Globus pallidus (tissue), 1 donor: Measurements from ENCODE around the gene EXOC6B.

ENCODE experiments used
- DNase-seq: peaks from one replicate; pipeline ENCODE4 v3.0.0-alpha.2; 2015; ENCODE audit warnings: low spot score

The EXOC6B gene

GRCh38 chr2:72738096-72738495, 87.7 kb downstream of the EXOC6B start:
- no peak for DNase-seq

GRCh38 chr2:72734432-72734831, 91.4 kb downstream of the EXOC6B start:
- DNase-seq = no peak

GRCh38 chr2:72731116-72731515, 94.7 kb downstream of the EXOC6B start:
- DNase-seq = no peak

- DNase-seq = no peak
Measured at GRCh38 chr2:72727356-72727755, 98.5 kb downstream of the EXOC6B start.

GRCh38 chr2:72723769-72724370, 102.0 kb downstream of the EXOC6B start:
- no peak for DNase-seq

- no peak for DNase-seq
Measured at GRCh38 chr2:72722492-72723070, 103.3 kb downstream of the EXOC6B start.

- no peak for DNase-seq
Measured at GRCh38 chr2:72719416-72719815, 106.4 kb downstream of the EXOC6B start.

GRCh38 chr2:72718876-72719275, 107.0 kb downstream of the EXOC6B start:
- no peak for DNase-seq

- DNase-seq = no peak
Measured at GRCh38 chr2:72716601-72717000, 109.2 kb downstream of the EXOC6B start.

GRCh38 chr2:72713857-72714256, 112.0 kb downstream of the EXOC6B start:
- no peak for DNase-seq

- no peak for DNase-seq
Measured at GRCh38 chr2:72712977-72713376, 112.9 kb downstream of the EXOC6B start.

- DNase-seq = no peak
Measured at GRCh38 chr2:72712304-72712703, 113.5 kb downstream of the EXOC6B start.

- DNase-seq = no peak
Measured at GRCh38 chr2:72710418-72711152, 115.2 kb downstream of the EXOC6B start.

- no peak for DNase-seq
Measured at GRCh38 chr2:72708236-72708635, 117.6 kb downstream of the EXOC6B start.

GRCh38 chr2:72698300-72698699, 127.5 kb downstream of the EXOC6B start:
- no peak for DNase-seq

- no peak for DNase-seq
Measured at GRCh38 chr2:72696559-72696958, 129.3 kb downstream of the EXOC6B start.

- DNase-seq = no peak
Measured at GRCh38 chr2:72695676-72696075, 130.2 kb downstream of the EXOC6B start.

GRCh38 chr2:72694715-72695496, 130.9 kb downstream of the EXOC6B start:
- no peak for DNase-seq

GRCh38 chr2:72689579-72690195, 136.1 kb downstream of the EXOC6B start:
- DNase-seq = no peak

GRCh38 chr2:72685638-72686213, 140.1 kb downstream of the EXOC6B start:
- no peak for DNase-seq

GRCh38 chr2:72682061-72682460, 143.8 kb downstream of the EXOC6B start:
- no peak for DNase-seq
